GM12878 (cell line): ENCODE data around the gene CELF2. TPM values are rescaled to one million over a fixed set of nuclear protein-coding genes. Genes with fewer than 3 reads are reported as not detected.

ENCODE experiments used
- ATAC-seq: fragments of 200-7000 bp; cut with Tn5 transposase; 3 replicates; pipeline ENCODE4 v1.9.1; 2020; ENCODE audit warnings: mild to moderate bottlenecking, moderate library complexity
- BruUV-seq: library from RNA; stranded (reverse); fragments of 400-500 nt; replicated peaks from 2 replicates; lab custom pipeline; 2021; lab: Mats Ljungman, UMichigan
- CTCF ChIA-PET: fragments of 300-600 bp; sonication (Branson Sonifier 250); formaldehyde crosslinking; extraction: SDS; loops from one replicate; lab custom pipeline; 2021; ENCODE audit warnings: inconsistent platforms; lab: Yijun Ruan, JAX
- POLR2A ChIA-PET: fragments of 350-600 bp; formaldehyde crosslinking; extraction: SDS; loops from one replicate; lab custom pipeline; 2021; ENCODE audit warnings: inconsistent platforms; lab: Charles Lee
- RAD21 ChIA-PET: fragments of 300-600 bp; sonication (Branson Sonifier 250); formaldehyde crosslinking; loops from one replicate; lab custom pipeline; 2023; ENCODE audit warnings: antibody characterized with exemption; ENCODE audit not compliant: unreplicated experiment; lab: Charles Lee
- SMC1A ChIA-PET: fragments of 300-600 bp; sonication (Branson Sonifier 250); formaldehyde crosslinking; loops from one replicate; lab custom pipeline; 2023; ENCODE audit not compliant: unreplicated experiment, uncharacterized antibody; lab: Charles Lee
- DNase-seq: peaks from one replicate; pipeline ENCODE4 v3.0.0-alpha.2; 2011; ENCODE audit warnings: low read depth, low spot score
- FAIRE-seq: peaks from 3 replicates; lab custom pipeline; 2011; peaks lifted over from hg19 to GRCh38; lab: Jason Lieb, UNC
- H2AFZ ChIP-seq: 2 replicates; pipeline ENCODE4 v1.6.0; 2011; ENCODE audit warnings: low read depth, low read length, control low read depth; ENCODE audit not compliant: control insufficient read depth
- H3K27ac ChIP-seq: 2 replicates; pipeline ENCODE4 v1.5.1; 2011; ENCODE audit warnings: control low read depth; ENCODE audit not compliant: control insufficient read depth, insufficient read depth
- H3K27me3 ChIP-seq, 2 experiments: replicated peaks in 1 of 2; 2 replicates each; pipeline versions ENCODE4 v1.6.0 to v1.6.1; 2011; ENCODE audit warnings: low read length in 1 of 2; ENCODE audit not compliant: control insufficient read depth in 2 of 2, insufficient read depth in 2 of 2
- H3K36me3 ChIP-seq, 2 experiments: 2 replicates each; pipeline ENCODE4 v1.5.1; 2011; ENCODE audit warnings: low read length in 1 of 2; ENCODE audit not compliant: control insufficient read depth in 2 of 2, insufficient read depth in 2 of 2
- H3K4me1 ChIP-seq: 2 replicates; pipeline ENCODE4 v1.6.1; 2011; ENCODE audit warnings: mild to moderate bottlenecking, low read length, moderate library complexity, mixed read lengths; ENCODE audit not compliant: control insufficient read depth, insufficient read depth
- H3K4me2 ChIP-seq: 2 replicates; pipeline ENCODE4 v1.6.0; 2011; ENCODE audit warnings: control low read depth; ENCODE audit not compliant: control insufficient read depth, insufficient read depth
- H3K4me3 ChIP-seq: fragments of 200-600 bp; sonication (generic); 2 replicates; pipeline ENCODE4 v1.5.1; 2016
- H3K79me2 ChIP-seq: 2 replicates; pipeline ENCODE4 v1.6.0; 2011; ENCODE audit warnings: low read length; ENCODE audit not compliant: control insufficient read depth, insufficient read depth
- H3K9ac ChIP-seq: 2 replicates; pipeline ENCODE4 v1.8.0; 2011; ENCODE audit warnings: low read length, control low read depth, mixed read lengths; ENCODE audit not compliant: control insufficient read depth, insufficient read depth
- H3K9me3 ChIP-seq: replicated peaks from 3 replicates; pipeline ENCODE4 v1.5.1; 2011; ENCODE audit warnings: mild to moderate bottlenecking, low read length; ENCODE audit not compliant: control insufficient read depth, insufficient read depth
- H4K20me1 ChIP-seq: 2 replicates; pipeline ENCODE4 v1.6.0; 2011; ENCODE audit not compliant: control insufficient read depth, insufficient read depth
- BHLHE40 ChIP-seq, 2 experiments: fragments of 450-650 bp in 1 of 2; IDR thresholded peaks; 2 replicates each; pipeline ENCODE4 v1.6.1; 2011 to 2017; ENCODE audit warnings: low read depth in 2 of 2, borderline replicate concordance in 1 of 2, improper control_type of control experiment in 1 of 2, low read length in 1 of 2, mild to moderate bottlenecking in 1 of 2
- CREM ChIP-seq: IDR thresholded peaks from 2 replicates; pipeline ENCODE4 v1.6.1; 2014; ENCODE audit warnings: antibody characterized with exemption, low read depth
- EGR1 ChIP-seq, 2 experiments: IDR thresholded peaks; 1 replicate in 1 of 2; 2 replicates in 1 of 2; pipeline ENCODE4 v1.6.1; 2011 to 2012; ENCODE audit warnings: low read depth in 2 of 2, low read length in 2 of 2, borderline replicate concordance in 1 of 2, mild to moderate bottlenecking in 1 of 2, moderate library complexity in 1 of 2
- JUND ChIP-seq: IDR thresholded peaks from 2 replicates; pipeline ENCODE4 v1.6.1; 2012; ENCODE audit warnings: low read depth, mild to moderate bottlenecking, low read length, improper control_type of control experiment, moderate library complexity
- PRDM15 ChIP-seq: fragments of 450-650 bp; formaldehyde crosslinking; IDR thresholded peaks from 2 replicates; pipeline ENCODE4 v1.4.0; 2020; ENCODE audit warnings: mild to moderate bottlenecking, moderate library complexity
- SREBF1 ChIP-seq: IDR thresholded peaks from 2 replicates; pipeline ENCODE4 v1.6.1; 2012; ENCODE audit warnings: mild to moderate bottlenecking, low read length
- WGBS: methylation state at CpG from one replicate; pipeline ENCODE4 v1.1.6; 2016; ENCODE audit warnings: low lambda C conversion rate; ENCODE audit not compliant: insufficient replicate concordance, insufficient coverage; ENCODE audit errors: missing lambda C conversion rate; 5-methylcytosine and 5-hydroxymethylcytosine counted together
- in situ Hi-C: fragments of 300-500 bp; cut with MboI; formaldehyde crosslinking; loops from 9 replicates; pipeline ENCODE4 v1.14.3; 2018; ENCODE audit warnings: mixed read lengths
- intact Hi-C: fragments of 100-400 bp; cut with micrococcal nuclease; formaldehyde crosslinking; loops from one replicate; pipeline ENCODE4 v1.14.2; 2022; ENCODE audit not compliant: unreplicated experiment
- polyA plus RNA-seq, 11 experiments: library from polyadenylated mRNA; depleted of rRNA in 4 of 11; unstranded in 6 of 11; stranded (reverse) in 5 of 11; fragments of >200 nt; fragmentation: Nextera tagmentation in 4 of 11; fragmentation: Illumina TruSeq in 1 of 11; extraction: Ambion mirVana in 4 of 11; extraction: Trizol in 1 of 11; gene quantifications; 1 replicate in 1 of 11; 2 replicates in 10 of 11; pipeline versions ENCODE4 v1.2.1 to v1.2.3, GENCODE V29; 2011 to 2016; ENCODE audit warnings: inconsistent platforms in 2 of 11, missing spikeins in 2 of 11, low read depth in 1 of 11
- total RNA-seq, 4 experiments: library from RNA; depleted of rRNA in 3 of 4; stranded (reverse); fragments of >200 nt in 3 of 4; fragmentation: Illumina TruSeq in 1 of 4; extraction: Trizol in 1 of 4; gene quantifications; 2 replicates each; pipeline versions ENCODE4 v1.2.1 to v1.2.3, GENCODE V29; 2013 to 2021

Gene CELF2
- total and polyA plus RNA-seq, 10 of the 15 experiments (the other 5 are each of a cell fraction or from before 2014, with no cell fraction given) = 20.8 to 129 (median 86.3) TPM

DNA sequence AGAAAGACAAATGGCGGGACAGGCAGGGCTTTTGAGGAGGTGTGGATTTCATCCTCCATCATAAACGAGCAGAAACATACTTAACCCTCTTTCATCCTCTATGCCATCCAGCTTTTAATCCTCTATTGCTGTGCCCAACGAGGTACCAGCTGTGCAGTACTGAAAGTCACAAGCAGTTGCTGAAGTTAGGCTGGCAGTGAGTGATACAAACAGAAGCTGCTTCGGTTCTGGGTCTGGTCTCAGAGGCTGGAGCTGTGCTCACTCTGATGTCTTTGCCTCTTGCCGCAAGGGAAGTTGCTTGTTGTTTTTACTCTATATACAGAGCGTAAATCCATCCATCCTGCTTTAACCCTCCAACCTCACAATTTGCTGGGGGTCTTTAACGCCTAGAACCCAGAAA, 235.2 kb downstream of the CELF2 start:
- intact Hi-C loops = no loop called here
- no peak for ATAC-seq
- CTCF ChIA-PET = interaction anchor here (0.9 to 2.1 kb wide), 2 partner anchors 17 to 74 kb away, joined by 4 to 12 read pairs; no protein-coding TSS in a partner anchor
- H4K20me1 ChIP-seq = no peaks in the 10 kb centered on the region
- no peaks in the 10 kb centered on the region for H3K27me3 ChIP-seq
- peaks cover 55% of the 10 kb centered on the region for H3K79me2 ChIP-seq
- SMC1A ChIA-PET = interaction anchor here (0.7 to 4.1 kb wide), 8 partner anchors 10 to 140 kb away, joined by 3 to 12 read pairs (median 4); no protein-coding TSS in a partner anchor
- no peak overlapping the region for H3K4me2 ChIP-seq
- no peaks in the 10 kb centered on the region for H3K9me3 ChIP-seq
- peaks cover 29 to 63% of the 10 kb centered on the region in 2 experiments for H3K36me3 ChIP-seq
- no TSS peak for BruUV-seq
- no peak for DNase-seq
- no peak overlapping the region for H2AFZ ChIP-seq
- no peak for FAIRE-seq
- no peak overlapping the region for H3K9ac ChIP-seq
- in situ Hi-C loops = loop anchor here (25.0 kb wide), 1 partner anchor 1641 kb away; no protein-coding TSS in a partner anchor
- 77% methylated on average over 7 of the region's 7 CpGs for WGBS
- POLR2A ChIA-PET = interaction anchor here (1.8 kb wide), 1 partner anchor 78 kb away, joined by 6 read pairs; no protein-coding TSS in a partner anchor
- RAD21 ChIA-PET = interaction anchor here (1.3 kb wide), 1 partner anchor 10 kb away, joined by 3 read pairs; no protein-coding TSS in a partner anchor
- H3K4me3 ChIP-seq = no peak overlapping the region
- no peak for TF ChIP-seq JUND
- no peak for TF ChIP-seq CREM
- TF ChIP-seq PRDM15 (CRISPR knock-in tag) = no peak
- no peak for TF ChIP-seq BHLHE40 (IDR thresholded peaks at IDR 0.05; ENCODE audit: borderline replicate concordance in 1 of 2, low read depth in 2 of 2, low read length in 1 of 2)
- no peak for TF ChIP-seq SREBF1
- TF ChIP-seq EGR1 (IDR thresholded peaks at IDR 0.05; ENCODE audit: borderline replicate concordance in 1 of 2, low read depth in 2 of 2, low read length in 2 of 2) = no peak
- H3K27ac ChIP-seq = no peak overlapping the region
- H3K4me1 ChIP-seq = peaks cover 48% of the 10 kb centered on the region
